ENCODE data around the gene TRIM25.
A peak's percentile ranks its signal among the peaks of the same experiment; 100 is the strongest.
"Not testable (repeated sequence)": the region's sequence is repeated elsewhere in the genome, so short reads cannot be mapped to it uniquely, and the experiment has no call there.

Gene TRIM25

GRCh38 chr17:56913867-56914580 lies at the start of gene TRIM25:
TSS of gene TRIM25 (minus strand) at chr17:56914049. CDS start at chr17:56913988, 61 bp downstream.
- DNase-seq, result peak; percentile 84

GRCh38 chr17:56960596-56961538 lies 47.0 kb upstream of the TRIM25 start, which contains the start of gene COIL:
TSS of gene COIL (minus strand) at chr17:56961050. CDS start at chr17:56961019, 31 bp downstream.
- peak; percentile 93 for DNase-seq

GRCh38 chr17:56956992-56957391 lies 43.1 kb upstream of the TRIM25 start:
- no peak for DNase-seq

- DNase-seq, result no peak
Observed at GRCh38 chr17:56949595-56949994, 35.7 kb upstream of the TRIM25 start.

- DNase-seq, result no peak
Observed at GRCh38 chr17:56948491-56948890, 34.6 kb upstream of the TRIM25 start.

GRCh38 chr17:56947741-56948140 lies 33.9 kb upstream of the TRIM25 start:
- no peak for DNase-seq

GRCh38 chr17:56945938-56946505 lies 32.2 kb upstream of the TRIM25 start:
- no peak for DNase-seq

GRCh38 chr17:56943505-56944125 lies 29.8 kb upstream of the TRIM25 start:
- no peak for DNase-seq

- peak; percentile 69 for DNase-seq
Observed at GRCh38 chr17:56939869-56940484, 26.1 kb upstream of the TRIM25 start.

GRCh38 chr17:56938206-56938605 lies 24.4 kb upstream of the TRIM25 start:
- not testable (repeated sequence) for DNase-seq

GRCh38 chr17:56937687-56938086 lies 23.8 kb upstream of the TRIM25 start:
- no peak for DNase-seq

- DNase-seq, result no peak
Observed at GRCh38 chr17:56936697-56937322, 23.0 kb upstream of the TRIM25 start.

- no peak for DNase-seq
Observed at GRCh38 chr17:56935461-56935860, 21.6 kb upstream of the TRIM25 start.

- no peak for DNase-seq
Observed at GRCh38 chr17:56934280-56934679, 20.4 kb upstream of the TRIM25 start.

GRCh38 chr17:56933868-56934267 lies 20.0 kb upstream of the TRIM25 start:
- no peak for DNase-seq

GRCh38 chr17:56933151-56933745 lies 19.4 kb upstream of the TRIM25 start:
- DNase-seq, result no peak

- no peak for DNase-seq
Observed at GRCh38 chr17:56930739-56931337, 17.0 kb upstream of the TRIM25 start.

- DNase-seq, result no peak
Observed at GRCh38 chr17:56929362-56929969, 15.6 kb upstream of the TRIM25 start.

GRCh38 chr17:56928586-56928985 lies 14.7 kb upstream of the TRIM25 start:
- DNase-seq, result no peak

- DNase-seq, result no peak
Observed at GRCh38 chr17:56926704-56927103, 12.9 kb upstream of the TRIM25 start.

GRCh38 chr17:56926270-56926669 lies 12.4 kb upstream of the TRIM25 start:
- no peak for DNase-seq

Measured in CD4-positive, alpha-beta T cell treated with Interleukin-12 subunit alpha and Interleukin-12 subunit beta, for 1 hour (primary cell).